ENCODE measurements around the gene ZDHHC8. TPM values are rescaled to one million over a fixed set of nuclear protein-coding genes. Genes with fewer than 3 reads are reported as not detected.

The ZDHHC8 gene
- total RNA-seq, 2 donors from 2014 or later: 27.9 to 34.1 TPM

- peaks cover 23% of the 10 kb centered on the region for H3K36me3 ChIP-seq
- H3K9ac ChIP-seq (ENCODE audit: low read depth in 2 of 2, low read length in 2 of 2): no peak overlapping the region
- no peaks in the 10 kb centered on the region for H3K27me3 ChIP-seq
- DNase-seq: no peak
- no peaks in the 10 kb centered on the region for H3K9me3 ChIP-seq
- intact Hi-C loops (cut with DNase I): no loop called here
- H3K4me1 ChIP-seq: no peaks in the 10 kb centered on the region
- TF ChIP-seq CTCF (IDR thresholded peaks at IDR 0.05): no peak
- H3K4me3 ChIP-seq: no peak overlapping the region
- no peak overlapping the region for H3K27ac ChIP-seq
Observed at GRCh38 chr22:20107951-20108756, 23.4 kb upstream of the ZDHHC8 start.

DNA sequence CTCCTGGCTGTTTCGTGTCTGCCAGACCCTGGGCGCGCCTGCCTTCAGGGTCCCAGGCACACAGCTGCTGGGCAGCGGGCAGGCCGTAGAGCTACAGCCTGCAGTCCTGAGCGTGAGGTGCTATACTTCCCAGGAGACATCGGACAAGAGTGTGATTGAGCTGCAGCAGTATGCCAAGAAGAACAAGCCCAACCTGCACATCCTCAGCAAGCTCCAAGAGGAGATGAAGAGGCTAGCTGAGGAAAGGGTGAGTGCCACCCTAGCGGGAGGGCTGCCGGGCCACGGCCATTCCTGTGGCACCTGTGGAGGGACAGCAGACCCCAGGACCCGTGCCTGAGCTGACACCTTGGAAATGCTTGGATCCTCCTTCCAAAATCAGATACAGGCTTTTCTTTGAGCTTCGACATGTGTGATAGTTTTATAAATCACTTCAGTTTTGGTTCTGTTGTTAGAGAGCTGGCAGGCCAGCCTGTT lies 22.8 kb upstream of the ZDHHC8 start:
- Histone ChIP-seq H3K4me1 (no peaks in the 10 kb centered on the region), H3K27me3 (no peaks in the 10 kb centered on the region), H3K4me3 (no peak overlapping the region), H3K9me3 (no peaks in the 10 kb centered on the region), H3K27ac (no peak overlapping the region), H3K9ac (ENCODE audit: low read depth in 2 of 2, low read length in 2 of 2) (no peak overlapping the region), H3K36me3 (peaks cover 23% of the 10 kb centered on the region)
- no peak for TF ChIP-seq CTCF (IDR thresholded peaks at IDR 0.05)
- intact Hi-C loops (cut with DNase I): no loop called here
- DNase-seq: no peak

- Histone ChIP-seq H3K4me3 (no peak overlapping the region), H3K36me3 (peaks cover 23% of the 10 kb centered on the region), H3K9ac (ENCODE audit: low read depth in 2 of 2, low read length in 2 of 2) (no peak overlapping the region), H3K9me3 (no peaks in the 10 kb centered on the region), H3K4me1 (no peaks in the 10 kb centered on the region), H3K27me3 (no peaks in the 10 kb centered on the region), H3K27ac (no peak overlapping the region)
- intact Hi-C loops (cut with DNase I): loop anchor here (10.0 kb wide), 1 partner anchor 145 kb away; no protein-coding TSS in a partner anchor
- TF ChIP-seq CTCF (IDR thresholded peaks at IDR 0.05): no peak
- DNase-seq: no peak
Observed at GRCh38 chr22:20109411-20110358, 21.9 kb upstream of the ZDHHC8 start.

DNA sequence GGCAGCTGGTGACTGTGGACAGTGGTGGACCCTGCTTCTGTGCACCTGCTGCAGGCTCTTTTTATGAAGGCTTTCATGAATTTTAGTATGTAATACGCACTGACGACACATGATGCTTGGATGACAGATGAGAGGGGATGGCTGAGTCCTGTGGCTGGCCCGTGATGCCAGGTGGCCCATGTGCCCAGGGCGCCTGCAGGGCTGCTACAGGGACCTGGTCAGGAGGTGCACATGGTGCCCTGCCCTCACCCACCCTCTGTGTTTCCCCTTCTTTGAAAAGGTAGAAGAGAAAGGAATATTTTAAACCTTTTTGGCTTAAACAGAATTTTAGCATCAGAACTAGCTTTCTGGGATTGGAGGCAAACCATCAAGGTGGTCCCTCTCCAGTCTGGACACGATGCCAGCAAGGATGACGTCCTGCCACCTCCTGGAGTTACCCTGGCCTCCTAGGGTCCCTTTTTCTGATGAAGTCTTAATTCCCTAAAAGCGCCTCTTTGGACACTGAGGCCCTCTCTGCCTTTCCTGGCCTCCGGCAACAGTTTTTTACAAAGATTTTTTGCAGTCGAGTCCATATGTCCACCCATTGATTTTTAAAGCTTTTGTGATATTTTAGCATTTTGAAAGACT lies 21.1 kb upstream of the ZDHHC8 start:
- no peak overlapping the region for H3K4me3 ChIP-seq
- intact Hi-C loops (cut with DNase I): loop anchor here (10.0 kb wide), 1 partner anchor 146 kb away; no protein-coding TSS in a partner anchor
- no peaks in the 10 kb centered on the region for H3K27me3 ChIP-seq
- no peaks in the 10 kb centered on the region for H3K9me3 ChIP-seq
- no peak for TF ChIP-seq CTCF (IDR thresholded peaks at IDR 0.05)
- no peak overlapping the region for H3K27ac ChIP-seq
- no peak for DNase-seq
- H3K4me1 ChIP-seq: no peaks in the 10 kb centered on the region
- no peak overlapping the region for H3K9ac ChIP-seq (ENCODE audit: low read depth in 2 of 2, low read length in 2 of 2)
- H3K36me3 ChIP-seq: peaks cover 23% of the 10 kb centered on the region
